ENCODE results near the gene FBXO21.
"Not testable (repeated sequence)": the region's sequence is repeated elsewhere in the genome, so short reads cannot be mapped to it uniquely, and the experiment has no call there.

The FBXO21 gene

DNA sequence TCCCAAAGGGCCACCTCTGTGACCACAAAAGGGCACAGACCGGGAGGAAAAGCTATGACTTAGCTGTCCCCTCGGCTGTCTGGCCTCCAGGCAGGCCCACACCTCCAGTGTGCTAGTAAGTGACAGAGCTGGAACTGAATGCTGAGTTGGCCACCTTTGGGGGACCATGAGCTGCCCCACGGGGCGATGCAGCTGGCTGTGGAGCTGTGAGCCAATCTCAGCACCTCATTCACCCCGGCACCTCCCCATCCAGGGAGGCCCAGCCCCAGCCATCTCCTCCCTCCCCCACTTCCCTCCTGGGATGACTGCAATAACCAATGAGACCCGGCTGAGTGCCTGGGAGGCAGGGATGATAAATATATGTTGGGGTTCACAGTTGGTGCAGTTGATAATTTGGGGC is 78.9 kb downstream of the FBXO21 start:
- no peak overlapping the region for H3K4me3 ChIP-seq (ENCODE audit: low read depth, low read length)
- TF ChIP-seq, protein P1, sequence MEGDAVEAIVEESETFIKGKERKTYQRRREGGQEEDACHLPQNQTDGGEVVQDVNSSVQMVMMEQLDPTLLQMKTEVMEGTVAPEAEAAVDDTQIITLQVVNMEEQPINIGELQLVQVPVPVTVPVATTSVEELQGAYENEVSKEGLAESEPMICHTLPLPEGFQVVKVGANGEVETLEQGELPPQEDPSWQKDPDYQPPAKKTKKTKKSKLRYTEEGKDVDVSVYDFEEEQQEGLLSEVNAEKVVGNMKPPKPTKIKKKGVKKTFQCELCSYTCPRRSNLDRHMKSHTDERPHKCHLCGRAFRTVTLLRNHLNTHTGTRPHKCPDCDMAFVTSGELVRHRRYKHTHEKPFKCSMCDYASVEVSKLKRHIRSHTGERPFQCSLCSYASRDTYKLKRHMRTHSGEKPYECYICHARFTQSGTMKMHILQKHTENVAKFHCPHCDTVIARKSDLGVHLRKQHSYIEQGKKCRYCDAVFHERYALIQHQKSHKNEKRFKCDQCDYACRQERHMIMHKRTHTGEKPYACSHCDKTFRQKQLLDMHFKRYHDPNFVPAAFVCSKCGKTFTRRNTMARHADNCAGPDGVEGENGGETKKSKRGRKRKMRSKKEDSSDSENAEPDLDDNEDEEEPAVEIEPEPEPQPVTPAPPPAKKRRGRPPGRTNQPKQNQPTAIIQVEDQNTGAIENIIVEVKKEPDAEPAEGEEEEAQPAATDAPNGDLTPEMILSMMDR (IDR thresholded peaks at IDR 0.05; ENCODE audit: insufficient read depth, low read length, missing control alignments): no peak
- no peak for DNase-seq (ENCODE audit: low read depth, low spot score)
- CTCF ChIA-PET: no interaction called here
- POLR2A ChIA-PET: no interaction called here

DNA sequence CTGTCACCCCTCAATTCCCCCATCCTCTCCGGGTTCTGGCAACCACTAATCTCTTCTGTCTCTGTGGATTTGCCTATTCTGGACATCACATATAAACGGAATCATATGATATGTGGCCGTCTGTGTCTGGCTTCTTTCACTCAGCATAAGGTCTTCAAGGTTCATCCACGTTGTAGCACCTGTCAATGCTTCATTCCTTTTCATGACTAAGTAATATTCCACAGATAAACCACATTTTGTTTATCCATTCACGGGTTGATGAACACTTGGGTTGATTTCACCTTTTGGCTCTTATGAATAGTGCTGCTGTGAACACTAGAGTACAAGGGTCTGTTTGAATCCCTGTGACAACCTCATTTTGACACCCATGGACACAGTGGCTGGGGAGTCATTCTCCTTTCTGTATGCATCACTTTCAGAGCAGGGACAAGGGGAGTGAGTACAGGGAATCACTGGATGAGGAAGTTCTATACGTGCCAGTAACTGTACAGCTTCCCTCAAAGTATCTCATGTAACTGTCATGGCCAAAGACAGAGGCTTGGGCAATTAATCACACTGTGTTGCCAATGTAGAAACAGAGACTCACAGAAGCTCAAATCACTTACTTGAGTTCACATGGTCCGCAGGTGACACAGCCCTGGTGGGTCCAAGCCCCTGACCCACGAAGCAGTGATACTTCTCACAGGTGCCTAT is 80.2 kb downstream of the FBXO21 start:
- CTCF ChIA-PET: no interaction called here
- DNase-seq (ENCODE audit: low read depth, low spot score): no peak
- TF ChIP-seq, protein P1 (IDR thresholded peaks at IDR 0.05; ENCODE audit: insufficient read depth, low read length, missing control alignments): no peak
- POLR2A ChIA-PET: no interaction called here
- H3K4me3 ChIP-seq (ENCODE audit: low read depth, low read length): no peak overlapping the region

DNA sequence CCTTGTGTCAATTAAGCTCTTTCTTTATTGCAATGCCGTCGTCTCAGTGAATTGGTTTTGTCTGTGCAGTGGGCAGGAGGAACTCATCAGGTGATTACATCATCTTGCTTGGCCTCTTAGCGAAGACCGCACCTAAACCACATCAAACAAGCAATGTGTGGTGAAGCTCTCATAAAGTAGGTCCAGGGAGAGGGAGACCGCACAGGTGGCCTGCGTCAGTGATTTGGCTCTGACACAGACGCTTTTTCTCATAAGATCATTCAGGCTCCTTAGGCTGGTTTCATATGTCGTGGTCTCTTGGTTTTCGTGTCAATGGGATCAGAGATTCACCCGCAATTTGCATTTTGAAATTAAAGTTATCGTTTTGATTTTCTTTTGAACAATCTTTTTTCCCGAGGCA is 84.4 kb downstream of the FBXO21 start:
- no peak overlapping the region for H3K4me3 ChIP-seq (ENCODE audit: low read depth, low read length)
- POLR2A ChIA-PET: no interaction called here
- DNase-seq (ENCODE audit: low read depth, low spot score): no peak
- CTCF ChIA-PET: interaction anchor here (1.2 kb wide), 1 partner anchor 14 kb away, joined by 3 read pairs; no protein-coding TSS in a partner anchor
- TF ChIP-seq, protein P1 (IDR thresholded peaks at IDR 0.05; ENCODE audit: insufficient read depth, low read length, missing control alignments): no peak

DNA sequence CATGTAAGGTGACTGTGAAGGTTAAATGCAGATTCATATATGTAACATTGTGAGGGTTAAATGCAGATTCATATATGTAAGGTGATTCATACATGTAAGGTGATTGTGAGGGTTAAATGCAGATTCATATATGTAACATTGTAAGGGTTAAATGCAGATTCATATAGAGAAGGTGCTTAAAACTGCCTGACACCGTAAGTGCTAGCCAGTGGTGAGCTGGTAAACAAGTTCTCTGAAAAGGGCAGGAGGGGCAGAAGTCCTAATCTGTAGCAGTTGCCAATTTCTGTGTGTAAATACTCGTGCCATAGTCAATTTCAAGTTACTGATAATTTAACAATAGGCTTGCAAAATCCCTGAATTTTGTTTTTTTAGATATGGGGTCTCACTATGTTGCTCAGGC is 86.3 kb downstream of the FBXO21 start:
- H3K4me3 ChIP-seq (ENCODE audit: low read depth, low read length); POLR2A ChIA-PET; DNase-seq (ENCODE audit: low read depth, low spot score): not testable (repeated sequence)
- CTCF ChIA-PET: interaction anchor here (0.9 kb wide), 1 partner anchor 38 kb away, joined by 3 read pairs; no protein-coding TSS in a partner anchor

DNA sequence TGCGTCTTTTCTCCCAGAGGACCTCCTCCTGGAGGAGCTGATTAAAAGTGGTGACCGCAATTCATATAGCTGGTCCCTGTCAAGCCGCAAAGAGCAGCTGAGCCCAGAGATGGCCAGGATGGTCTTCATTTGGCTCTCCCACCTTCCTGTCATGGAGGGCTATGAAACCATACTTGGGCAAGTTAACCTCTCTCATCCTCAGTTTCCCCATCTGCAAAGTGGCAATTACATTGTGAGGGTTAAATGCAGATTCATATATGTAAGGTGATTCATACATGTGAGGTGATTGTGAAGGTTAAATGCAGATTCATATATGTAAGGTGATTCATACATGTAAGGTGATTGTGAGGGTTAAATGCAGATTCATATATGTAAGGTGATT is 87.5 kb downstream of the FBXO21 start:
- no peak for DNase-seq (ENCODE audit: low read depth, low spot score)
- CTCF ChIA-PET: no interaction called here
- POLR2A ChIA-PET: no interaction called here
- no peak overlapping the region for H3K4me3 ChIP-seq (ENCODE audit: low read depth, low read length)
- TF ChIP-seq, protein P1 (IDR thresholded peaks at IDR 0.05; ENCODE audit: insufficient read depth, low read length, missing control alignments): no peak

DNA sequence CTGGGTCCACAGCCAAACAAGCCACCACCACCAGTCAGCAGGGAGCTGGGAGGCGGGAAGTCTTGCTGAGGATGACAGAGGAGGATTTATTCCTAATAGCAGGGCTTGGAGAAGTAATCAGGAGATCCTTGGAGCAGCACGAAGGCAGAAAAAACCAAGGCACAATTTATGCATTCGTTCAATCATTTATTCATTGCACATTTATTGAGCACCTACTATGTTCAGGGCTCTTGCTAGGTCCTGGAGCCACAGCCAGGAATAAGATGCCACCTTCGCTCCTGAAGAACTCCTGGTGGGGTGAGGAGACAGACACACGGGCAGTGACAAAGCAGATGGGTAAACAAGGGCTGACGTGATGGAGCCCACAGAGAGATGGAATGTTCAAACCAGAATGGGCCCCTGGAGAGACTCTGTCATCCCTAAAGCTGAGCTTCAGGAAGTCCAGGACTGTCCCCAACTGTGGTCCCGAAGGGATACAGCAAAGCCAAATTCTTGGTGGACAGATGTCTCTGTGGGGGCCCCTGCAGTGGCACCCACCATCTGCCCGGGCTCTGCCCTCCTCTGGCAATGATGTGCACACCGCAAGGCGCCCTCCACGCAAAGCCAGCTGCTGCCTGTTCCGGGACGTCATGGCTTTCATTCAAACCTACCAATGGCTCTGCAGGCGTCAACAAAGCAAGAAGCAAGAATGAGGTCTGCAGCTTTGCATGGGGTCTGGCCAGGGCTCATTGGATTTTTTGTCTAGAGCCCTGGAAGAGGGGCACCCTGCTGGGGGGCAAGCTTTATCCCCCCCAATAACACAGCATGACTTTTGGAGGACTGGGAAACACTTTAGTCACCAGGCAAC is 88.1 kb downstream of the FBXO21 start:
- ChIA-PET POLR2A (no interaction called here), CTCF (interaction anchor here (1.2 kb wide), 1 partner anchor 16 kb away, joined by 3 read pairs; no protein-coding TSS in a partner anchor)
- no peak for DNase-seq (ENCODE audit: low read depth, low spot score)
- TF ChIP-seq, protein P1 (IDR thresholded peaks at IDR 0.05; ENCODE audit: insufficient read depth, low read length, missing control alignments): no peak
- H3K4me3 ChIP-seq (ENCODE audit: low read depth, low read length): no peak overlapping the region

Data from AG04449 (cell line).